Fibroblast of the conjunctiva (primary cell): ENCODE results near the gene CD68.
A peak's percentile ranks its signal among the peaks of the same experiment; 100 is the strongest.
"Not testable (repeated sequence)": the region's sequence is repeated elsewhere in the genome, so short reads cannot be mapped to it uniquely, and the experiment has no call there.

Experiments used
- DNase-seq: peaks from one replicate; pipeline ENCODE4 v3.0.0-alpha.2; 2010; ENCODE audit warnings: low read depth

Gene CD68

GRCh38 chr17:7580604-7581575, 1.5 kb downstream of the CD68 start:
- no peak for DNase-seq

GRCh38 chr17:7582396-7583252, 3.2 kb downstream of the CD68 start:
- DNase-seq, result no peak

- peak; percentile 96 for DNase-seq
Measured at GRCh38 chr17:7583253-7584109, 4.0 kb downstream of the CD68 start, which contains the start of gene MPDU1. TSS of gene MPDU1 (plus strand) at chr17:7583852. CDS start at chr17:7583863, 11 bp downstream.

- no peak for DNase-seq
Measured at GRCh38 chr17:7586673-7587419, 7.4 kb downstream of the CD68 start.

- DNase-seq, result peak; percentile 76
Measured at GRCh38 chr17:7587420-7588151, 8.1 kb downstream of the CD68 start.

GRCh38 chr17:7588553-7589203, 9.2 kb downstream of the CD68 start:
- no peak for DNase-seq

GRCh38 chr17:7589204-7589868, 9.9 kb downstream of the CD68 start:
- peak; percentile 75 for DNase-seq

- DNase-seq, result no peak
Measured at GRCh38 chr17:7589891-7590691, 10.7 kb downstream of the CD68 start, which contains the start of gene SOX15. TSS of gene SOX15 (minus strand) at chr17:7590094. CDS start at chr17:7589676, 418 bp downstream.

GRCh38 chr17:7590743-7591142, 11.3 kb downstream of the CD68 start:
- no peak for DNase-seq

- DNase-seq, result no peak
Measured at GRCh38 chr17:7591596-7591995, 12.2 kb downstream of the CD68 start.

- DNase-seq, result no peak
Measured at GRCh38 chr17:7592422-7593021, 13.1 kb downstream of the CD68 start.

GRCh38 chr17:7593296-7593695, 13.9 kb downstream of the CD68 start:
- no peak for DNase-seq

GRCh38 chr17:7597561-7597960, 18.1 kb downstream of the CD68 start:
- not testable (repeated sequence) for DNase-seq

GRCh38 chr17:7606280-7606679, 26.8 kb downstream of the CD68 start:
- no peak for DNase-seq

- DNase-seq, result no peak
Measured at GRCh38 chr17:7610641-7611040, 31.2 kb downstream of the CD68 start.

GRCh38 chr17:7611635-7612293, 32.3 kb downstream of the CD68 start:
- no peak for DNase-seq

GRCh38 chr17:7612294-7612640, 32.8 kb downstream of the CD68 start:
- no peak for DNase-seq
